ES-I3 (cell line): Measurements from ENCODE around the gene IPO4.

Source experiments
- H3K36me3 ChIP-seq: 2 replicates; pipeline ENCODE4 v1.6.1; 2013; ENCODE audit warnings: mild to moderate bottlenecking, low read length, control low read depth, moderate library complexity; ENCODE audit not compliant: insufficient read depth
- H3K4me1 ChIP-seq: 2 replicates; pipeline ENCODE4 v1.6.1; 2013; ENCODE audit warnings: mild to moderate bottlenecking, control low read depth, low read length; ENCODE audit not compliant: insufficient read depth
- H3K9ac ChIP-seq: 2 replicates; pipeline ENCODE4 v1.6.1; 2013; ENCODE audit warnings: low read depth, mild to moderate bottlenecking, low read length, moderate library complexity
- H3K9me3 ChIP-seq: 2 replicates; pipeline ENCODE4 v1.6.1; 2013; ENCODE audit warnings: mild to moderate bottlenecking, low read length, moderate library complexity; ENCODE audit not compliant: control insufficient read depth, insufficient read depth

The IPO4 gene, protein sequence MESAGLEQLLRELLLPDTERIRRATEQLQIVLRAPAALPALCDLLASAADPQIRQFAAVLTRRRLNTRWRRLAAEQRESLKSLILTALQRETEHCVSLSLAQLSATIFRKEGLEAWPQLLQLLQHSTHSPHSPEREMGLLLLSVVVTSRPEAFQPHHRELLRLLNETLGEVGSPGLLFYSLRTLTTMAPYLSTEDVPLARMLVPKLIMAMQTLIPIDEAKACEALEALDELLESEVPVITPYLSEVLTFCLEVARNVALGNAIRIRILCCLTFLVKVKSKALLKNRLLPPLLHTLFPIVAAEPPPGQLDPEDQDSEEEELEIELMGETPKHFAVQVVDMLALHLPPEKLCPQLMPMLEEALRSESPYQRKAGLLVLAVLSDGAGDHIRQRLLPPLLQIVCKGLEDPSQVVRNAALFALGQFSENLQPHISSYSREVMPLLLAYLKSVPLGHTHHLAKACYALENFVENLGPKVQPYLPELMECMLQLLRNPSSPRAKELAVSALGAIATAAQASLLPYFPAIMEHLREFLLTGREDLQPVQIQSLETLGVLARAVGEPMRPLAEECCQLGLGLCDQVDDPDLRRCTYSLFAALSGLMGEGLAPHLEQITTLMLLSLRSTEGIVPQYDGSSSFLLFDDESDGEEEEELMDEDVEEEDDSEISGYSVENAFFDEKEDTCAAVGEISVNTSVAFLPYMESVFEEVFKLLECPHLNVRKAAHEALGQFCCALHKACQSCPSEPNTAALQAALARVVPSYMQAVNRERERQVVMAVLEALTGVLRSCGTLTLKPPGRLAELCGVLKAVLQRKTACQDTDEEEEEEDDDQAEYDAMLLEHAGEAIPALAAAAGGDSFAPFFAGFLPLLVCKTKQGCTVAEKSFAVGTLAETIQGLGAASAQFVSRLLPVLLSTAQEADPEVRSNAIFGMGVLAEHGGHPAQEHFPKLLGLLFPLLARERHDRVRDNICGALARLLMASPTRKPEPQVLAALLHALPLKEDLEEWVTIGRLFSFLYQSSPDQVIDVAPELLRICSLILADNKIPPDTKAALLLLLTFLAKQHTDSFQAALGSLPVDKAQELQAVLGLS

GRCh38 chr14:24188251-24189058 is at the start of gene IPO4:
Gene IPO4, minus strand, starts transcription at chr14:24188816. Its CDS starts 29 bp downstream, at chr14:24188787.
- peak within 1 kb of the TSS; percentile 68 for H3K9ac ChIP-seq
- H3K9me3 ChIP-seq = no peaks in the 10 kb centered on the region
- peaks cover 11% of the 10 kb centered on the region for H3K36me3 ChIP-seq
- no peaks in the 10 kb centered on the region for H3K4me1 ChIP-seq

GRCh38 chr14:24238123-24238522 is 49.5 kb upstream of the IPO4 start:
- Histone ChIP-seq H3K9ac (no peak overlapping the region), H3K9me3 (no peaks in the 10 kb centered on the region), H3K36me3 (peaks cover 34% of the 10 kb centered on the region), H3K4me1 (no peaks in the 10 kb centered on the region)

DNA sequence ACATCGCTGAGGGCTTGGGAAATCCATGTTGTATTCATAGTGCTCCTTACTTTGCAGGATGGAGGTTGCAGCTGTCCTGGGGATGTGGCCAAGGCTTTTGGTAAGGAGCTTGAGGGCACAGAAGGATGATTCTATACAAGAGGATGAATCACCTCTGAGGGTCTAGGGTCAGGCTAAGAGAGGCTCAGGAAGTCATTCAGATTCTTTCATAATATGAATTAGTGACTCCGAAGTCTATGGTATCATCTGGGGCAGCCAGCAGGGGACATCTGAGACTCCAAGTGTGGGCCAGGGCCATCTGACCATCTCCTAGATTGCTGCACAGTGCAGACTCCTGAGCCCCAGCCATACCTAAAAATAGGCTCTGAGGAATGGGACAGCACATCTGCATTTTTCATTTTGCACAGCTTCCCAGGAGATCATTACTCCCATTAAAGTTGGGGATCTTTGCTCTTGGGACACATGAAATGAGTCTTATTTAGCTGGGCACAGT is 48.9 kb upstream of the IPO4 start:
- Histone ChIP-seq H3K9me3 (no peaks in the 10 kb centered on the region), H3K4me1 (no peaks in the 10 kb centered on the region), H3K36me3 (peaks cover 34% of the 10 kb centered on the region), H3K9ac (no peak overlapping the region)

DNA sequence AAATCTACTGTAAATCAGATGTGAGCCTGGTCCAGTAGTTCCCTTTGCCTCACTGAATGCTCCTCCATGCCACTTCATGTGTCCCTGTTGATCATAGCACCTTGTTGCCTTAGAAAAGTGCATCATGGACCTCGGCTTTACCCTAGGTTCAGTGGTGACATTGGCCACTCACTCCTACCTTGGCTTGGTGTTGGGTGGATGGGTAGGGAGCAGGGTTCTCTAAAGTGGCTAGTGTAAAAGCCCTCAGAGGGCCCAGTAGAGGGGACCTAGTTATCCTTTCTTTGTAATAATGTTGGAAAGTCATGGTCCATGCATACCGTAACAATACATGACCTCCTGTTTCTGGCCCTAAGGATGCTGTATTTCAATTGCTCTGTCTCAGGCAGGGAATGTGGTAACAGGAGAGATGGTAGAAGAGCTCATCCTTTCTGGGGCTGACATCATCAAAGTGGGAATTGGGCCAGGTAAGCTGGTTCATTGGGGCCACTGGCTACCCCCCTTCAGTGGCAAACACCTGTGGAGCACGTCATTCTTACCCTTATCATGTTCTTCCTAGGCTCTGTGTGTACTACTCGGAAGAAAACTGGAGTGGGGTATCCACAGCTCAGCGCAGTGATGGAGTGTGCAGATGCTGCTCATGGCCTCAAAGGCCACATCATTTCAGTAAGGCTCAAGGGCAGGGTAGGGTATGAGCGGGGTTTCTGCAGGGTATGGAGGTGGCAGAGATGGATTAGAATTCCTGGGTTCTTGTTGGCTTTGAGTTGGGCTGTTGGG is 48.3 kb upstream of the IPO4 start:
- Histone ChIP-seq H3K9ac (no peak overlapping the region), H3K4me1 (no peaks in the 10 kb centered on the region), H3K9me3 (no peaks in the 10 kb centered on the region), H3K36me3 (peaks cover 34% of the 10 kb centered on the region)

DNA sequence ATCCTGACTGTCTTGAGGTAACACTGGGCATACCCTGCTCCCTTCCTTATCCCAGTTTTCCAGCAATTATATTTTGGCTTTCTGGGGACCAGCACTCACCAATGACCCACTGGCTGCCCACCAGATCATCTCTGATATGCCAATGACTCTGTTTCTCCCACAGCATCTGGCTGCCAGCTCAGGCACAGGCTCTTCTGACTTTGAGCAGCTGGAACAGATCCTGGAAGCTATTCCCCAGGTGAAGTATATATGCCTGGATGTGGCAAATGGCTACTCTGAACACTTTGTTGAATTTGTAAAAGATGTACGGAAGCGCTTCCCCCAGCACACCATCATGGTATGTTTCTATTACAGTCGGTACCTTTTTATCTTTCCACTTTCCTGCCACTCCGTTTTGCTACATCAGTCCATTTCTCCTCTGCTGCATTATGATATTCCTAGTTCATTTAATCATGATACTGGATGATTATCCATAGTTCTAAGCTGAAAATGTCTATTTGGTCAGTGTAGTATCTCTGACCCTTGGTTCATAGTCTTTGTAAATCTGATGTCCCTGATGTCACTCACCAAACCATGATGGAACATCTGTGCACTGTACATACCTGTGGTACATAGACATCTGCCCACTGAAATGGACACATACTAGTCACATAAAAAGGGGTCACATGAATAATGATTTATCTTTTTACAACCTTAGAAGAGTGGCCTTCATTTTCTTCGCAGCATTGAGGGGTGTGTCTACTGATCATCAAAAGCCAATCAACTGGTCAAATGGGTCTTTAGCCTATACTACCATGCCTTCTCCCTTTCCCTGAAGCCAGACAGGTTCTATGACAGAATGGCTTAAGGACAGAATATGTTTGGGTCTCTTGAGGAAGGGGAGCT is 47.4 kb upstream of the IPO4 start:
- no peaks in the 10 kb centered on the region for H3K9me3 ChIP-seq
- peaks cover 34% of the 10 kb centered on the region for H3K36me3 ChIP-seq
- no peak overlapping the region for H3K9ac ChIP-seq
- H3K4me1 ChIP-seq = no peaks in the 10 kb centered on the region

DNA sequence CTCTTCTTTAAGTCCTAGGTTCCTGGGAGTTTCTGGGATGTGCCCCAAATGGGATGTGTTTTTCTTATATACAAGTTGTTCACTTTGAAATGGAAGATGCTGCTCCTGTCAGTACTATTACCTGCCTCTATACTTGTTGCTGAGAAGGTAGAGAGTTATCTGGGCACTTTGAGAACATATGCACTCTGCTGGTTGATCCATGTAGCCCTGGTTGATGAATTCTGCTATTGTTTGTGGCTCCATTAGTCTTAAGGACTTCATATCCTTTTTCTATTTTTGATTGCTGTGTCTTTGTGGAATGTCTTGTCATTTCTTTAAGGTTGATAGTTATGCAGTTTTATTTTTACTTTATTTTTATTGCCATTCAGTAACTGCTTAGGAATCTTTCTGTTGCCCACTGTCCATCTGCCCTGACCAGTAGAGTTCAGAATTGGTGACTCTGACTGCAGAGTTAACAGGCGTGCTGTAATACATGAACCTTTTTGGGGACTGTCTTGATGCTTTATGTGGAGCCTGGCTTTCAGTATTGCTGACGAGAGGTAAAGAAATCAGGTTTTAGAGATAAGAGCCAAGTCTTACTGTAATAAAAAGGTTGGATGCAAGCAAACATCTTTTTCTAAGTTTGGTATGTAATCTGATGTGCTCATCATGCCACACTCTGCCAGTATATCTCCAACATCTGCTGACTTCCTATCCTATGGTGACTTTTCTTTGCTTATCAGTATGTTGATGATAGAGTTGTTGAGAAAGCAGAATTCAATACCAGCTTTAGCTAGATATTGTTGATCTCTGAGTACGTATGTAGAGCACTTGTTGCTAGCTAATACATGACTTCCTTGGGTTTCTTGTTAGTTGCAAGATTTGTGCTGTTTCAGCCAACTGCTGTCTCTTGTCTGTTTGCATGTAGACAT is 45.7 kb upstream of the IPO4 start:
- peaks cover 25% of the 10 kb centered on the region for H3K36me3 ChIP-seq
- H3K4me1 ChIP-seq = no peaks in the 10 kb centered on the region
- H3K9ac ChIP-seq = no peak overlapping the region

GRCh38 chr14:24233538-24233866 is 44.9 kb upstream of the IPO4 start:
- Histone ChIP-seq H3K9me3 (no peaks in the 10 kb centered on the region), H3K4me1 (no peaks in the 10 kb centered on the region), H3K9ac (peak overlapping the region; percentile 97), H3K36me3 (peaks cover 23% of the 10 kb centered on the region)

More for the DNA sequence above, 45.7 kb upstream of the IPO4 start:
- no peaks in the 10 kb centered on the region for H3K9me3 ChIP-seq

- Histone ChIP-seq H3K36me3 (peaks cover 23% of the 10 kb centered on the region), H3K9ac (peak within 1 kb of the TSS; percentile 97), H3K4me1 (no peaks in the 10 kb centered on the region), H3K9me3 (no peaks in the 10 kb centered on the region)
These were observed 44.3 kb upstream of the IPO4 start, which contains the start of gene GMPR2 for GRCh38 chr14:24232645-24233537. Gene GMPR2, plus strand, starts transcription at chr14:24232929. Its CDS starts 325 bp downstream, at chr14:24233254.

DNA sequence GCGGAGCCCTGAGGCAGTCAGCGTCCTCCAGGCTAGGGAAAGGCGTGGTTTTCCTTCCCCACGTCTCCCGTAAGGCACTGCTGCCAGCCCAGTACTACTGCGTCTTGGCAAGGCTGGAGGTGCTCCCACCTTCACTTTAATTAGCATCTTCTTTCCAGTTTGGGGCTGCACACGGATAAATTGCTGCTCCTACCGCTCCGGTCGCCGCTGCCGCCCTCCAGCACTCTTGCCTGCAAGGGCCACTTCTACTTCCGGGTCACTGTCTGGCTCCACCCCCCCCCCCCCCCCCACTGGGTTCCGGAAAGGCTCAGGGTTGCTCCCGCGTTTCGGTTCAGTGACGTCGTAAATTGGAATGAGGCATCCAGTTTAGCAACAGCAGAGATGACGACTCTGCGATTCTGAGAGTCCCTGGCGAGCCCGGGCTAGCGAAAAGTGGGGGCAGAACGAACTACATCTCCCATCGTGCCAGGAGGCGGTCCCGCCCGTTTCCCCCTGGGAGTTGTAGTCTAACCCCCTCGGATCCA is 43.6 kb upstream of the IPO4 start, which contains the start of gene NEDD8:
Gene NEDD8, minus strand, starts transcription at position 247 of the 524 bp plus-strand sequence. Its CDS starts 100 bp downstream, at position 147.
- H3K36me3 ChIP-seq = peaks cover 20% of the 10 kb centered on the region

GRCh38 chr14:24231263-24232120 is 42.9 kb upstream of the IPO4 start:
- peak overlapping the region; percentile 97 for H3K9ac ChIP-seq
- no peaks in the 10 kb centered on the region for H3K4me1 ChIP-seq
- H3K36me3 ChIP-seq = peaks cover 14% of the 10 kb centered on the region
- H3K9me3 ChIP-seq = no peaks in the 10 kb centered on the region

More for the DNA sequence above, 43.6 kb upstream of the IPO4 start, which contains the start of gene NEDD8:
- Histone ChIP-seq H3K9me3 (no peaks in the 10 kb centered on the region), H3K9ac (peak within 1 kb of the TSS; percentile 97), H3K4me1 (no peaks in the 10 kb centered on the region)
